Measurements from ENCODE around the gene BEGAIN. TPM values are rescaled to one million over a fixed set of nuclear protein-coding genes. Genes with fewer than 3 reads are reported as not detected.

BEGAIN gene
- total and polyA plus RNA-seq, 2 donors (not counting 3 experiments of a cell fraction or from before 2014, with no cell fraction given), result 0.49 TPM; not detected in 1

DNA sequence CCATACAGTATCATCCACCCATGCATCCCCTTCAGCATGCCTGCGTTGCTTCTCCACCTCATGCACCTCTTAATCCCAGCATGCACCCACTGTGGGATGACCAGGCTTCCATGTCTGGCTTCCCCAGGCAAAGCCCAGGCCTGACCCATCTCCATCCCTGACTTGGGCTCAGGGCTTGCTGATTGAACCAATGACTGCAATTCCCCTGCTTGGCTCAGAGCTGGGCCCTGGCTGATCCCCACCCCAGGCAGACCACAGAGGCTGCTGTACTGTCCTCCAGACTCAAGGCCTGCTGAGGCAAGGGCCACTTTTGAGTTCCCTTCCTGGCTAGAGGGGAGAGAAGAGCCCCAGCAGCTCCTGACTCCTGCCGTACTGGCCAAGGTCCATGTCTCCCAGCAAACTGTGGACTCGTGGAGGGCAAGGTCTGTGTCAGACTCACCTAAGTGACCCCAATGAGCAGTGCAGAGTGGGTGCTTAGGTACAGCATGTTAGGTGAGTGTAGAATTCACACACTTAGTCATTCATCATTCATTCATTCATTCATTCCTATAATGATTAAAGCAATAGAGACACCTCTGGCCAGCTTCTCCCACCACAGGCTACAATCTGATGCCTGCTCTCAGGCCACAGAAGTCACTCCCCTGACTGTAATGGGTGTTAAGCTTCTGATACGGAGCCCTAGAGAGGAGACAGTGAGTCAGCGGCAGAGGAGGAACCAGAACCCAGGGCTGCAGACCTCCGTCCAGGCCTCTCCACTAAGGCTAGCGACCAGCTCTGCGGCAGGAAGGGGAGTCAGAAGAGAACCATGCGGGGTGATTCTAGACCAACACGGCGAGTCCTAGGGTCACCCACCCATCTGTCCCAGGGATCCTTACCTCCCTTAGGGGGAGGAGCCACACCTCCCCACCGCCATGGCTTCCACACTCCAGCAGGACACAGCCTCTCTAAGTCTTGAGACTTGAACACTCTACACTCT, 2.9 kb downstream of the BEGAIN start:
- intact Hi-C loops (cut with micrococcal nuclease), result no loop called here
- DNase-seq (ENCODE audit: low read depth, low spot score) (no peak), FAIRE-seq (no peak)
- POLR2A ChIA-PET, result no interaction called here
- H3K4me1 ChIP-seq (ENCODE audit: control insufficient read depth, extremely low read depth, insufficient read depth, low read length), result peaks cover 6% of the 10 kb centered on the region
- H3K4me2 ChIP-seq (ENCODE audit: insufficient read depth, low read length), result no peak overlapping the region
- no peaks in the 10 kb centered on the region for H3K36me3 ChIP-seq (ENCODE audit: control insufficient read depth in 2 of 2, extremely low read depth in 1 of 2, insufficient read depth in 2 of 2, low read length in 2 of 2)
- no peaks in the 10 kb centered on the region for H3K9me3 ChIP-seq (replicated peaks; ENCODE audit: control insufficient read depth, insufficient read depth, low read length)
- dilution Hi-C loops (cut with MboI; ENCODE audit: extremely low pct_ligation_motif_present, low sequenced_read_pairs), result no loop called here
- no peak overlapping the region for H3K4me3 ChIP-seq (replicated peaks in 1 of 3; ENCODE audit: insufficient read depth in 1 of 3, low read depth in 1 of 3, low read length in 3 of 3)
- no TSS peak for BruUV-seq (replicated peaks)
- no peaks in the 10 kb centered on the region for H3K9me1 ChIP-seq (replicated peaks; ENCODE audit: control insufficient read depth, extremely low read depth, insufficient read depth, low read length)
- H3K9ac ChIP-seq (replicated peaks; ENCODE audit: extremely low read depth, insufficient read depth, low read length), result no peak overlapping the region
- no peaks in the 10 kb centered on the region for H3K79me2 ChIP-seq (ENCODE audit: control insufficient read depth, insufficient read depth, low read length)
- H4K20me1 ChIP-seq (replicated peaks; ENCODE audit: control insufficient read depth, extremely low read depth, insufficient read depth, low read length), result no peaks in the 10 kb centered on the region
- no peak overlapping the region for H3K27ac ChIP-seq (ENCODE audit: insufficient read depth, low read depth, low read length)
- H3K27me3 ChIP-seq (ENCODE audit: control insufficient read depth in 2 of 2, insufficient read depth in 2 of 2, low read length in 2 of 2), result peaks cover 10 to 13% of the 10 kb centered on the region in 2 experiments
- CTCF ChIA-PET, result interaction anchor here (0.5 kb wide), 1 partner anchor 173 kb away, joined by 3 read pairs; no protein-coding TSS in a partner anchor
- no peak overlapping the region for H2AFZ ChIP-seq (ENCODE audit: low read depth, low read length)
- TF ChIP-seq JUN (IDR thresholded peaks at IDR 0.05; ENCODE audit: borderline replicate concordance, insufficient read depth, insufficient read length, low read depth) (no peak), FOS (IDR thresholded peaks at IDR 0.05; ENCODE audit: borderline replicate concordance, insufficient read depth, low read length) (no peak), POLR2AphosphoS5 (IDR thresholded peaks at IDR 0.05; ENCODE audit: insufficient read depth, low read depth, low read length) (no peak), EZH2 (IDR thresholded peaks at IDR 0.05; ENCODE audit: borderline replicate concordance, low read depth, low read length, severe bottlenecking) (no peak), MYC (IDR thresholded peaks at IDR 0.05; ENCODE audit: low read depth, low read length) (no peak), POLR2A (IDR thresholded peaks at IDR 0.05; ENCODE audit: low read depth, low read length) (no peak), GATA2 (IDR thresholded peaks at IDR 0.05; ENCODE audit: insufficient read depth, insufficient read length, low read depth, low read length) (no peak)
- TF ChIP-seq, protein P1, sequence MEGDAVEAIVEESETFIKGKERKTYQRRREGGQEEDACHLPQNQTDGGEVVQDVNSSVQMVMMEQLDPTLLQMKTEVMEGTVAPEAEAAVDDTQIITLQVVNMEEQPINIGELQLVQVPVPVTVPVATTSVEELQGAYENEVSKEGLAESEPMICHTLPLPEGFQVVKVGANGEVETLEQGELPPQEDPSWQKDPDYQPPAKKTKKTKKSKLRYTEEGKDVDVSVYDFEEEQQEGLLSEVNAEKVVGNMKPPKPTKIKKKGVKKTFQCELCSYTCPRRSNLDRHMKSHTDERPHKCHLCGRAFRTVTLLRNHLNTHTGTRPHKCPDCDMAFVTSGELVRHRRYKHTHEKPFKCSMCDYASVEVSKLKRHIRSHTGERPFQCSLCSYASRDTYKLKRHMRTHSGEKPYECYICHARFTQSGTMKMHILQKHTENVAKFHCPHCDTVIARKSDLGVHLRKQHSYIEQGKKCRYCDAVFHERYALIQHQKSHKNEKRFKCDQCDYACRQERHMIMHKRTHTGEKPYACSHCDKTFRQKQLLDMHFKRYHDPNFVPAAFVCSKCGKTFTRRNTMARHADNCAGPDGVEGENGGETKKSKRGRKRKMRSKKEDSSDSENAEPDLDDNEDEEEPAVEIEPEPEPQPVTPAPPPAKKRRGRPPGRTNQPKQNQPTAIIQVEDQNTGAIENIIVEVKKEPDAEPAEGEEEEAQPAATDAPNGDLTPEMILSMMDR (IDR thresholded peaks at IDR 0.05; ENCODE audit: extremely low read depth in 1 of 2, insufficient read depth in 1 of 2, low read depth in 1 of 2, low read length in 2 of 2), result no peak
- TF ChIP-seq, protein P2, sequence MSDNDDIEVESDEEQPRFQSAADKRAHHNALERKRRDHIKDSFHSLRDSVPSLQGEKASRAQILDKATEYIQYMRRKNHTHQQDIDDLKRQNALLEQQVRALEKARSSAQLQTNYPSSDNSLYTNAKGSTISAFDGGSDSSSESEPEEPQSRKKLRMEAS (IDR thresholded peaks at IDR 0.05; ENCODE audit: insufficient read depth, insufficient read length), result no peak
